Glutamatergic neuron (in vitro differentiated cells): ENCODE data around the gene TMEM271. TPM values are rescaled to one million over a fixed set of nuclear protein-coding genes. Genes with fewer than 3 reads are reported as not detected.

Source experiments
- DNase-seq: peaks from one replicate; pipeline ENCODE4 v3.0.0; 2022
- H3K27ac Mint-ChIP-seq: one replicate; pipeline ENCODE4 v1.8.0; 2020; ENCODE audit warnings: mild to moderate bottlenecking, mixed read lengths, inconsistent platforms; ENCODE audit not compliant: unreplicated experiment
- H3K27me3 Mint-ChIP-seq: one replicate; pipeline ENCODE4 v1.8.0; 2020; ENCODE audit warnings: mild to moderate bottlenecking, moderate library complexity, mixed read lengths, inconsistent platforms; ENCODE audit not compliant: unreplicated experiment
- H3K36me3 Mint-ChIP-seq: one replicate; pipeline ENCODE4 v1.8.0; 2020; ENCODE audit warnings: mild to moderate bottlenecking, mixed read lengths, inconsistent platforms; ENCODE audit not compliant: unreplicated experiment
- H3K4me1 Mint-ChIP-seq: one replicate; pipeline ENCODE4 v1.8.0; 2020; ENCODE audit warnings: mild to moderate bottlenecking, low read depth, mixed read lengths, inconsistent platforms; ENCODE audit not compliant: unreplicated experiment
- H3K4me3 Mint-ChIP-seq: one replicate; pipeline ENCODE4 v1.8.0; 2020; ENCODE audit warnings: mild to moderate bottlenecking, mixed read lengths, inconsistent platforms; ENCODE audit not compliant: unreplicated experiment
- H3K9me3 Mint-ChIP-seq: one replicate; pipeline ENCODE4 v1.8.0; 2020; ENCODE audit warnings: mild to moderate bottlenecking, moderate library complexity, mixed read lengths, inconsistent platforms; ENCODE audit not compliant: unreplicated experiment
- CTCF ChIP-seq: fragments of 200-600 bp; sonication (generic); IDR thresholded peaks from one replicate; pipeline ENCODE4 v1.5.0; 2021; ENCODE audit not compliant: partially characterized antibody, unreplicated experiment
- total RNA-seq: library from RNA; stranded (reverse); fragmentation: NEBNext Ultra II Directional; extraction: Animal tissue kit (Norgen Biotek cat#: 25700); gene quantifications from one replicate; pipeline ENCODE4 v1.2.1, GENCODE V29; 2021; ENCODE audit not compliant: unreplicated experiment

The TMEM271 gene
- total RNA-seq, 1 donor from 2014 or later = 22.7 TPM

GRCh38 chr4:537436-538264 lies 38.4 kb downstream of the TMEM271 start:
- TF ChIP-seq CTCF = no peak
- H3K27me3 Mint-ChIP-seq = peaks cover 2% of the 10 kb centered on the region
- H3K36me3 Mint-ChIP-seq = peaks cover 2% of the 10 kb centered on the region
- H3K9me3 Mint-ChIP-seq = peaks cover 1% of the 10 kb centered on the region
- DNase-seq = no peak
- H3K27ac Mint-ChIP-seq = no peak overlapping the region
- H3K4me3 Mint-ChIP-seq = no peak overlapping the region
- peaks cover 2% of the 10 kb centered on the region for H3K4me1 Mint-ChIP-seq

GRCh38 chr4:536351-536972 lies 39.6 kb downstream of the TMEM271 start:
- no peak overlapping the region for H3K4me3 Mint-ChIP-seq
- TF ChIP-seq CTCF = no peak
- H3K27me3 Mint-ChIP-seq = peaks cover 7% of the 10 kb centered on the region
- H3K9me3 Mint-ChIP-seq = peaks cover 6% of the 10 kb centered on the region
- peaks cover 7% of the 10 kb centered on the region for H3K36me3 Mint-ChIP-seq
- H3K4me1 Mint-ChIP-seq = peaks cover 2% of the 10 kb centered on the region
- DNase-seq = no peak
- H3K27ac Mint-ChIP-seq = no peak overlapping the region

GRCh38 chr4:535924-536281 lies 40.2 kb downstream of the TMEM271 start:
- Mint-ChIP-seq H3K4me1 (peaks cover 3% of the 10 kb centered on the region), H3K27ac (no peak overlapping the region), H3K4me3 (no peak overlapping the region), H3K27me3 (peaks cover 7% of the 10 kb centered on the region), H3K36me3 (peaks cover 7% of the 10 kb centered on the region), H3K9me3 (peaks cover 6% of the 10 kb centered on the region)
- no peak for TF ChIP-seq CTCF
- DNase-seq = no peak

GRCh38 chr4:535181-535923 lies 40.7 kb downstream of the TMEM271 start:
- no peak for DNase-seq
- Mint-ChIP-seq H3K27me3 (peaks cover 7% of the 10 kb centered on the region), H3K9me3 (peaks cover 6% of the 10 kb centered on the region), H3K36me3 (peaks cover 7% of the 10 kb centered on the region), H3K27ac (peak overlapping the region; percentile 52), H3K4me3 (no peak overlapping the region), H3K4me1 (peaks cover 4% of the 10 kb centered on the region)
- no peak for TF ChIP-seq CTCF
